Endothelial cell of umbilical vein (primary cell): ENCODE data around the gene MTTP. TPM values are rescaled to one million over a fixed set of nuclear protein-coding genes. Genes with fewer than 3 reads are reported as not detected.

Source experiments
- BruUV-seq: library from RNA; stranded (reverse); fragments of 400-500 nt; replicated peaks from 2 replicates; lab custom pipeline; 2021; lab: Mats Ljungman, UMichigan
- CTCF ChIA-PET: fragments of 300-600, 350-600 bp; sonication (Branson Sonifier 250); formaldehyde crosslinking; loops from one replicate; lab custom pipeline; 2021; ENCODE audit warnings: antibody characterized with exemption, inconsistent platforms; lab: Charles Lee
- POLR2A ChIA-PET: fragments of 300-600, 350-600 bp; sonication (Branson Sonifier 250); formaldehyde crosslinking; loops from one replicate; lab custom pipeline; 2021; ENCODE audit warnings: antibody characterized with exemption, inconsistent platforms; lab: Charles Lee
- DNase-seq: peaks from one replicate; pipeline ENCODE4 v3.0.0-alpha.2; 2011; ENCODE audit warnings: low read depth, low spot score
- FAIRE-seq: peaks from 2 replicates; lab custom pipeline; 2011; peaks lifted over from hg19 to GRCh38; lab: Jason Lieb, UNC
- H2AFZ ChIP-seq: 2 replicates; pipeline ENCODE4 v1.6.0; 2012; ENCODE audit warnings: low read depth, low read length, control low read depth, inconsistent platforms
- H3K27ac ChIP-seq: 2 replicates; pipeline ENCODE4 v1.5.1; 2011; ENCODE audit warnings: low read depth, mild to moderate bottlenecking, control low read depth, low read length, moderate library complexity; ENCODE audit not compliant: insufficient read depth
- H3K27me3 ChIP-seq, 2 experiments: 2 replicates each; pipeline versions ENCODE4 v1.6.0 to v1.6.1; 2011; ENCODE audit warnings: low read length in 2 of 2, mixed read lengths in 1 of 2; ENCODE audit not compliant: control insufficient read depth in 2 of 2, insufficient read depth in 2 of 2
- H3K36me3 ChIP-seq, 2 experiments: 2 replicates in 1 of 2; 3 replicates in 1 of 2; pipeline ENCODE4 v1.5.1; 2011; ENCODE audit warnings: low read length in 2 of 2, mild to moderate bottlenecking in 1 of 2, moderate library complexity in 1 of 2; ENCODE audit not compliant: control insufficient read depth in 2 of 2, insufficient read depth in 2 of 2; ENCODE audit errors: extremely low read depth in 1 of 2
- H3K4me1 ChIP-seq: 3 replicates; pipeline ENCODE4 v1.5.1; 2011; ENCODE audit warnings: mild to moderate bottlenecking, low read length; ENCODE audit not compliant: control insufficient read depth, insufficient read depth; ENCODE audit errors: extremely low read depth
- H3K4me2 ChIP-seq: 2 replicates; pipeline ENCODE4 v1.6.1; 2011; ENCODE audit warnings: low read length, control low read depth, mixed read lengths; ENCODE audit not compliant: insufficient read depth
- H3K4me3 ChIP-seq, 3 experiments: fragments of 200-600 bp in 1 of 3; sonication (generic), shearing (Covaris generic) in 1 of 3; replicated peaks in 1 of 3; 2 replicates each; pipeline ENCODE4 v1.5.1; 2011 to 2016; ENCODE audit warnings: control low read depth in 3 of 3, low read length in 3 of 3, mild to moderate bottlenecking in 2 of 3, inconsistent platforms in 1 of 3, low read depth in 1 of 3, moderate library complexity in 1 of 3; ENCODE audit not compliant: insufficient read depth in 1 of 3
- H3K79me2 ChIP-seq: 2 replicates; pipeline ENCODE4 v1.6.0; 2012; ENCODE audit warnings: low read length, inconsistent platforms; ENCODE audit not compliant: control insufficient read depth, insufficient read depth
- H3K9ac ChIP-seq: replicated peaks from 2 replicates; pipeline ENCODE3; 2011; ENCODE audit warnings: low read length, control low read depth; ENCODE audit not compliant: insufficient read depth; ENCODE audit errors: extremely low read depth
- H3K9me1 ChIP-seq: replicated peaks from 3 replicates; pipeline ENCODE4 v1.6.0; 2011; ENCODE audit warnings: mild to moderate bottlenecking, low read length; ENCODE audit not compliant: control insufficient read depth, insufficient read depth; ENCODE audit errors: extremely low read depth
- H3K9me3 ChIP-seq: replicated peaks from 2 replicates; pipeline ENCODE4 v1.5.1; 2012; ENCODE audit warnings: low read length, inconsistent platforms; ENCODE audit not compliant: control insufficient read depth, insufficient read depth
- H4K20me1 ChIP-seq: replicated peaks from 2 replicates; pipeline ENCODE3; 2011; ENCODE audit warnings: mild to moderate bottlenecking, low read length; ENCODE audit not compliant: control insufficient read depth, insufficient read depth; ENCODE audit errors: extremely low read depth
- CTCF ChIP-seq, 2 donors: IDR thresholded peaks; 1 replicate in 1 of 2; 2 replicates in 1 of 2; pipeline ENCODE4 v1.5.1; 2011; ENCODE audit warnings: low read length in 2 of 2, mild to moderate bottlenecking in 2 of 2, moderate library complexity in 2 of 2, control low read depth in 1 of 2, inconsistent platforms in 1 of 2, low read depth in 1 of 2; ENCODE audit not compliant: insufficient read depth in 1 of 2; ENCODE audit errors: extremely low read depth in 1 of 2
- EZH2 ChIP-seq: IDR thresholded peaks from 2 replicates; pipeline ENCODE4 v1.6.1; 2012; ENCODE audit warnings: borderline replicate concordance, low read depth, mild to moderate bottlenecking, moderate library complexity, low read length, inconsistent platforms; ENCODE audit not compliant: severe bottlenecking
- FOS ChIP-seq: IDR thresholded peaks from 2 replicates; pipeline ENCODE4 v1.6.1; 2011; ENCODE audit warnings: mild to moderate bottlenecking, low read length, moderate library complexity, borderline replicate concordance; ENCODE audit not compliant: insufficient read depth
- GATA2 ChIP-seq: IDR thresholded peaks from 2 replicates; pipeline ENCODE4 v1.7.0; 2011; ENCODE audit warnings: low read depth, mild to moderate bottlenecking, moderate library complexity, mixed read lengths, low read length; ENCODE audit not compliant: insufficient read length, insufficient read depth
- JUN ChIP-seq: IDR thresholded peaks from 2 replicates; pipeline ENCODE4 v1.6.1; 2011; ENCODE audit warnings: borderline replicate concordance, low read depth; ENCODE audit not compliant: insufficient read length, insufficient read depth
- MAX ChIP-seq: IDR thresholded peaks from 2 replicates; pipeline ENCODE4 v1.6.1; 2011; ENCODE audit not compliant: insufficient read depth, insufficient read length
- MYC ChIP-seq: IDR thresholded peaks from one replicate; pipeline ENCODE4 v1.6.1; 2011; ENCODE audit warnings: mild to moderate bottlenecking, low read depth, low read length
- POLR2A ChIP-seq: IDR thresholded peaks from 2 replicates; pipeline ENCODE4 v1.6.1; 2012; ENCODE audit warnings: low read depth, mild to moderate bottlenecking, control low read depth, low read length
- POLR2AphosphoS5 ChIP-seq: IDR thresholded peaks from 2 replicates; pipeline ENCODE4 v1.6.1; 2012; ENCODE audit warnings: low read depth, mild to moderate bottlenecking, control low read depth, low read length, moderate library complexity; ENCODE audit not compliant: insufficient read depth
- dilution Hi-C: fragments of 300-500 bp; cut with MboI; formaldehyde crosslinking; loops from one replicate; pipeline ENCODE4 v1.15.0; 2019; ENCODE audit warnings: low sequenced_read_pairs; ENCODE audit not compliant: extremely low pct_ligation_motif_present
- intact Hi-C: fragments of 100-400 bp; cut with micrococcal nuclease; formaldehyde crosslinking; loops from one replicate; pipeline ENCODE4 v1.10.0; 2022
- polyA plus RNA-seq, 4 experiments: library from polyadenylated mRNA; depleted of rRNA in 3 of 4; stranded (reverse) in 3 of 4; unstranded in 1 of 4; fragments of >200 nt; gene quantifications; 2 replicates each; pipeline versions ENCODE4 v1.2.1 to v1.2.3, GENCODE V29; 2011 to 2012; ENCODE audit warnings: missing spikeins in 1 of 4
- total RNA-seq: library from RNA; stranded (reverse); gene quantifications from 2 replicates; pipeline ENCODE4 v1.2.3, GENCODE V29; 2021

Gene MTTP
- total and polyA plus RNA-seq, 2 donors (not counting 3 experiments of a cell fraction or from before 2014, with no cell fraction given) = not detected

GRCh38 chr4:99670409-99671073, 95.9 kb downstream of the MTTP start:
- Histone ChIP-seq H3K4me2 (no peak overlapping the region), H2AFZ (no peak overlapping the region), H4K20me1 (no peaks in the 10 kb centered on the region), H3K36me3 (no peaks in the 10 kb centered on the region), H3K9me3 (no peaks in the 10 kb centered on the region), H3K79me2 (no peaks in the 10 kb centered on the region), H3K4me3 (no peak overlapping the region), H3K9ac (no peak overlapping the region), H3K4me1 (no peaks in the 10 kb centered on the region), H3K27ac (no peak overlapping the region), H3K9me1 (no peaks in the 10 kb centered on the region), H3K27me3 (no peaks in the 10 kb centered on the region)
- intact Hi-C loops = no loop called here
- CTCF ChIA-PET = no interaction called here
- DNase-seq (no peak), FAIRE-seq (no peak)
- no peak for TF ChIP-seq MAX
- TF ChIP-seq POLR2A = no peak
- no peak for TF ChIP-seq JUN
- TF ChIP-seq EZH2 = no peak
- no peak for TF ChIP-seq CTCF (IDR thresholded peaks at IDR 0.05; ENCODE audit: extremely low read depth in 1 of 2, insufficient read depth in 1 of 2, low read depth in 1 of 2, low read length in 2 of 2)
- no peak for TF ChIP-seq MYC
- TF ChIP-seq FOS = no peak
- TF ChIP-seq POLR2AphosphoS5 = no peak
- no peak for TF ChIP-seq GATA2
- BruUV-seq = no TSS peak
- dilution Hi-C loops = no loop called here
- POLR2A ChIA-PET = no interaction called here

Other genes with a start within 250 kb of the MTTP start
- gene ADH1C, start 222.1 kb upstream of the MTTP start, total RNA-seq = not detected in 2 replicates
- not detected in 2 replicates for gene ADH1C, start 222.1 kb upstream of the MTTP start, polyA plus RNA-seq
- not detected in 2 replicates for gene ADH7, start 139.5 kb upstream of the MTTP start, total RNA-seq
- not detected in 2 replicates for gene ADH7, start 139.5 kb upstream of the MTTP start, polyA plus RNA-seq
- not detected in 2 replicates for gene C4orf17, start 63.8 kb upstream of the MTTP start, total RNA-seq
- gene C4orf17, start 63.8 kb upstream of the MTTP start, polyA plus RNA-seq = not detected in 2 replicates
- gene TRMT10A, start 10.8 kb upstream of the MTTP start, total RNA-seq = 6.5 and 8.4 TPM in 2 replicates
- gene TRMT10A, start 10.8 kb upstream of the MTTP start, polyA plus RNA-seq = 1.3 and 1.7 TPM in 2 replicates
- not detected in 2 replicates for gene C4orf54, start 83.0 kb downstream of the MTTP start, total RNA-seq
- not detected in 2 replicates for gene C4orf54, start 83.0 kb downstream of the MTTP start, polyA plus RNA-seq
- not detected in 2 replicates for gene DAPP1, start 242.0 kb downstream of the MTTP start, total RNA-seq
- gene DAPP1, start 242.0 kb downstream of the MTTP start, polyA plus RNA-seq = not detected in 2 replicates